Neural cell (in vitro differentiated cells): ENCODE data around the gene PRSS21. TPM values are rescaled to one million over a fixed set of nuclear protein-coding genes. Genes with fewer than 3 reads are reported as not detected.

Experiments
- H2AFZ ChIP-seq: fragments of 200-600, 300-800 bp; sonication (generic), shearing (Covaris generic); 2 replicates; pipeline ENCODE4 v1.6.0; 2014; ENCODE audit warnings: low read depth, mild to moderate bottlenecking, antibody characterized with exemption, low read length, moderate library complexity
- H3F3A ChIP-seq: fragments of 200-600 bp; shearing (Covaris generic); 2 replicates; pipeline ENCODE4 v1.6.1; 2016; ENCODE audit warnings: mild to moderate bottlenecking, moderate library complexity, mixed read lengths, antibody characterized with exemption, low read length; ENCODE audit not compliant: insufficient read depth, poor library complexity, severe bottlenecking
- H3K27ac ChIP-seq: fragments of 200-600, 300-800 bp; sonication (generic), shearing (Covaris generic); 2 replicates; pipeline ENCODE4 v1.5.1; 2014; ENCODE audit warnings: mild to moderate bottlenecking, low read length, moderate library complexity
- H3K27me3 ChIP-seq: fragments of 300-800, 200-600 bp; sonication (generic), shearing (Covaris generic); 2 replicates; pipeline ENCODE4 v1.6.0; 2014; ENCODE audit warnings: mild to moderate bottlenecking, low read depth, low read length, moderate library complexity; ENCODE audit not compliant: insufficient read depth
- H3K36me3 ChIP-seq: fragments of 300-800, 200-600 bp; sonication (generic), shearing (Covaris generic); 2 replicates; pipeline ENCODE4 v1.5.1; 2014; ENCODE audit warnings: mild to moderate bottlenecking, antibody characterized with exemption, low read length, moderate library complexity; ENCODE audit not compliant: insufficient read depth
- H3K4me2 ChIP-seq: fragments of 300-800, 200-600 bp; sonication (generic), shearing (Covaris generic); 2 replicates; pipeline ENCODE4 v1.6.0; 2014; ENCODE audit warnings: mild to moderate bottlenecking, low read length
- H3K4me3 ChIP-seq: fragments of 300-800, 200-600 bp; sonication (generic), shearing (Covaris generic); 2 replicates; pipeline ENCODE4 v1.5.1; 2014; ENCODE audit warnings: mild to moderate bottlenecking, low read length, moderate library complexity
- H3K79me2 ChIP-seq: fragments of 200-600 bp; shearing (Covaris generic); replicated peaks from 2 replicates; pipeline ENCODE4 v1.6.0; 2014; ENCODE audit warnings: mild to moderate bottlenecking, low read length, moderate library complexity; ENCODE audit not compliant: insufficient read depth
- H3K9ac ChIP-seq: fragments of 300-800, 200-600 bp; sonication (generic), shearing (Covaris generic); 2 replicates; pipeline ENCODE4 v1.6.1; 2016; ENCODE audit warnings: mild to moderate bottlenecking, low read length, mixed read lengths
- H3K9me2 ChIP-seq: fragments of 200-600 bp; shearing (Covaris generic); 2 replicates; pipeline ENCODE4 v1.6.1; 2016; ENCODE audit warnings: mild to moderate bottlenecking, low read length, mixed read lengths; ENCODE audit not compliant: insufficient read depth
- H3K9me3 ChIP-seq: fragments of 200-600, 300-800 bp; sonication (generic), shearing (Covaris generic); 2 replicates; pipeline ENCODE4 v1.6.1; 2016; ENCODE audit warnings: mild to moderate bottlenecking, mixed run types, low read length, moderate library complexity, mixed read lengths
- H4K20me1 ChIP-seq: fragments of 200-600 bp; shearing (Covaris generic); 2 replicates; pipeline ENCODE4 v1.6.1; 2016; ENCODE audit warnings: mild to moderate bottlenecking, mixed run types; ENCODE audit not compliant: insufficient read depth
- CTCF ChIP-seq: fragments of 450-650 bp; IDR thresholded peaks from 2 replicates; pipeline ENCODE4 v1.5.1; 2014; ENCODE audit warnings: antibody characterized with exemption, mild to moderate bottlenecking, moderate library complexity; ENCODE audit not compliant: poor library complexity, severe bottlenecking
- EP300 ChIP-seq: fragments of 450-650 bp; conservative IDR thresholded peaks from 2 replicates; pipeline ENCODE4 v1.6.1; 2014; ENCODE audit warnings: antibody characterized with exemption, mild to moderate bottlenecking, moderate library complexity; ENCODE audit not compliant: poor library complexity, severe bottlenecking
- EZH2 ChIP-seq: fragments of 200-600, 300-800 bp; shearing (Covaris generic), sonication (generic); IDR thresholded peaks from 2 replicates; pipeline ENCODE4 v1.6.1; 2014; ENCODE audit warnings: antibody characterized with exemption, low read length, borderline replicate concordance, mild to moderate bottlenecking; ENCODE audit not compliant: insufficient read depth, poor library complexity, severe bottlenecking
- MXI1 ChIP-seq: fragments of 450-650 bp; conservative IDR thresholded peaks from 2 replicates; pipeline ENCODE4 v1.6.1; 2014; ENCODE audit warnings: antibody characterized with exemption, mild to moderate bottlenecking; ENCODE audit not compliant: poor library complexity, severe bottlenecking
- POLR2AphosphoS5 ChIP-seq: IDR thresholded peaks from 2 replicates; pipeline ENCODE4 v1.6.1; 2012
- RAD21 ChIP-seq: fragments of 450-650 bp; conservative IDR thresholded peaks from 2 replicates; pipeline ENCODE4 v1.6.1; 2014; ENCODE audit warnings: antibody characterized with exemption, mild to moderate bottlenecking, moderate library complexity
- SMC3 ChIP-seq: fragments of 450-650 bp; conservative IDR thresholded peaks from 2 replicates; pipeline ENCODE4 v1.6.1; 2014; ENCODE audit warnings: antibody characterized with exemption, mild to moderate bottlenecking, moderate library complexity; ENCODE audit not compliant: poor library complexity
- TAF1 ChIP-seq: IDR thresholded peaks from 2 replicates; pipeline ENCODE4 v1.6.1; 2012; ENCODE audit warnings: low read depth
- polyA plus RNA-seq: library from polyadenylated mRNA; depleted of rRNA; stranded (reverse); fragments of >200 nt; gene quantifications from 2 replicates; pipeline ENCODE4 v1.2.3, GENCODE V29; 2014
- TF ChIP-seq, protein P1 (sequence below): IDR thresholded peaks from 2 replicates; pipeline ENCODE4 v1.6.1; 2012; ENCODE audit warnings: borderline replicate concordance

The PRSS21 gene
- polyA plus RNA-seq, 1 donor from 2014 or later = not detected

DNA sequence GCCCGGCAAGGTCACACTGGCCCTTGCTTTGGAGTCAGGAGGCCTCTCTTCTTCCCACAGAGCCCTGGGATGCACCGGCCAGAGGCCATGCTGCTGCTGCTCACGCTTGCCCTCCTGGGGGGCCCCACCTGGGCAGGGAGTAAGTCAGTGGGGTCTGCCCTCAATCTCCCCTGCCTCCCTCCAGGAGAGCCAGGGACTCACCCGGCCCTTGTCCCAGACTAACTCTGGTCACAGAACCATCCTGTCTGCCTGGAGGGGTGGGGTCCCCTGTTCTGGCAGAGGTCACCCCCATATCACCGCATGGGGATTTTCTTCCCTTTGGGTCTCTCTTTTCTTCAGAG, 13.3 kb downstream of the PRSS21 start:
- Histone ChIP-seq H3K4me3 (no peak overlapping the region), H2AFZ (no peak overlapping the region), H4K20me1 (no peaks in the 10 kb centered on the region), H3F3A (no peaks in the 10 kb centered on the region), H3K79me2 (no peaks in the 10 kb centered on the region), H3K4me2 (no peak overlapping the region), H3K27ac (no peak overlapping the region), H3K27me3 (no peaks in the 10 kb centered on the region), H3K9ac (no peak overlapping the region), H3K36me3 (no peaks in the 10 kb centered on the region), H3K9me2 (no peaks in the 10 kb centered on the region), H3K9me3 (no peaks in the 10 kb centered on the region)
- no peak for TF ChIP-seq RAD21
- no peak for TF ChIP-seq TAF1
- TF ChIP-seq EZH2 = no peak
- TF ChIP-seq CTCF = no peak
- TF ChIP-seq SMC3 = no peak
- no peak for TF ChIP-seq POLR2AphosphoS5
- no peak for TF ChIP-seq MXI1
- no peak for TF ChIP-seq EP300
- TF ChIP-seq, protein P1, sequence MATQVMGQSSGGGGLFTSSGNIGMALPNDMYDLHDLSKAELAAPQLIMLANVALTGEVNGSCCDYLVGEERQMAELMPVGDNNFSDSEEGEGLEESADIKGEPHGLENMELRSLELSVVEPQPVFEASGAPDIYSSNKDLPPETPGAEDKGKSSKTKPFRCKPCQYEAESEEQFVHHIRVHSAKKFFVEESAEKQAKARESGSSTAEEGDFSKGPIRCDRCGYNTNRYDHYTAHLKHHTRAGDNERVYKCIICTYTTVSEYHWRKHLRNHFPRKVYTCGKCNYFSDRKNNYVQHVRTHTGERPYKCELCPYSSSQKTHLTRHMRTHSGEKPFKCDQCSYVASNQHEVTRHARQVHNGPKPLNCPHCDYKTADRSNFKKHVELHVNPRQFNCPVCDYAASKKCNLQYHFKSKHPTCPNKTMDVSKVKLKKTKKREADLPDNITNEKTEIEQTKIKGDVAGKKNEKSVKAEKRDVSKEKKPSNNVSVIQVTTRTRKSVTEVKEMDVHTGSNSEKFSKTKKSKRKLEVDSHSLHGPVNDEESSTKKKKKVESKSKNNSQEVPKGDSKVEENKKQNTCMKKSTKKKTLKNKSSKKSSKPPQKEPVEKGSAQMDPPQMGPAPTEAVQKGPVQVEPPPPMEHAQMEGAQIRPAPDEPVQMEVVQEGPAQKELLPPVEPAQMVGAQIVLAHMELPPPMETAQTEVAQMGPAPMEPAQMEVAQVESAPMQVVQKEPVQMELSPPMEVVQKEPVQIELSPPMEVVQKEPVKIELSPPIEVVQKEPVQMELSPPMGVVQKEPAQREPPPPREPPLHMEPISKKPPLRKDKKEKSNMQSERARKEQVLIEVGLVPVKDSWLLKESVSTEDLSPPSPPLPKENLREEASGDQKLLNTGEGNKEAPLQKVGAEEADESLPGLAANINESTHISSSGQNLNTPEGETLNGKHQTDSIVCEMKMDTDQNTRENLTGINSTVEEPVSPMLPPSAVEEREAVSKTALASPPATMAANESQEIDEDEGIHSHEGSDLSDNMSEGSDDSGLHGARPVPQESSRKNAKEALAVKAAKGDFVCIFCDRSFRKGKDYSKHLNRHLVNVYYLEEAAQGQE = no peak

DNA sequence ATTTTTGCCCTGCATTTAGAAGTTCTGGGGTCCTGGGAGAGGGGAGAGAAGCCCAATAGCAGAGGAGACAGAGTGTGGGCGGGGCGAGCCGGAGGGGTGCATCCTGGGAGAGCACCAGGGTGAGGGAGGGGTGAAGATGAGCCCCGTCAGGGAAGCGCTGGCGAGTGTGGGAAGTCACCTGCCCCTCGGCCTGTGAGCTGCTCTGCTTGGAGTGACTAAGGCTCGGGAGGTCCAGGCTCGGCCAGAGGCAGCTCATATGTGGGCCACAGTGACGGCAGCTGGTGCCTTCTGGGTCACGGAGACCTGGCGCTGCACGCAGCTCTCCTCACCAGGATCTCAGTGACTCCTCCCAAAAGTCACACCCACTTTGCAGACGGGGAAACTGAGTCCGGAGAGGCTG, 14.2 kb downstream of the PRSS21 start:
- H3K4me3 ChIP-seq = no peak overlapping the region
- H4K20me1 ChIP-seq = no peaks in the 10 kb centered on the region
- H3K36me3 ChIP-seq = no peaks in the 10 kb centered on the region
- H3K9me3 ChIP-seq = no peaks in the 10 kb centered on the region
- H2AFZ ChIP-seq = no peak overlapping the region
- H3K9ac ChIP-seq = no peak overlapping the region
- no peak overlapping the region for H3K4me2 ChIP-seq
- no peaks in the 10 kb centered on the region for H3F3A ChIP-seq
- H3K9me2 ChIP-seq = no peaks in the 10 kb centered on the region
- TF ChIP-seq CTCF = no peak
- TF ChIP-seq TAF1 = no peak
- TF ChIP-seq POLR2AphosphoS5 = no peak
- TF ChIP-seq, protein P1 = no peak
- no peak for TF ChIP-seq MXI1
- no peak for TF ChIP-seq EP300
- TF ChIP-seq RAD21 = no peak
- no peak for TF ChIP-seq EZH2
- TF ChIP-seq SMC3 = no peak
- H3K79me2 ChIP-seq = no peaks in the 10 kb centered on the region
- no peak overlapping the region for H3K27ac ChIP-seq
- no peaks in the 10 kb centered on the region for H3K27me3 ChIP-seq
